ENCODE measurements around the gene MSANTD2. TPM values are rescaled to one million over a fixed set of nuclear protein-coding genes. Genes with fewer than 3 reads are reported as not detected.

The MSANTD2 gene
- total and polyA plus RNA-seq, 9 of the 15 experiments (the other 6 are each of a cell fraction or from before 2014, with no cell fraction given): 1.3 to 9.9 (median 5.3) TPM

GRCh38 chr11:124769806-124770774, 30.1 kb downstream of the MSANTD2 start (continued):
- TF ChIP-seq CUX1 (CRISPR knock-in tag; IDR thresholded peaks at IDR 0.05): no peak
- no peak for TF ChIP-seq ZNF253 (CRISPR knock-in tag; conservative IDR thresholded peaks at IDR 0.05)
- no peak for TF ChIP-seq STAG1 (CRISPR knock-in tag; IDR thresholded peaks at IDR 0.05; ENCODE audit: borderline replicate concordance)
- TF ChIP-seq PML (IDR thresholded peaks at IDR 0.05; ENCODE audit: low read length): no peak
- TF ChIP-seq E4F1 (CRISPR knock-in tag; IDR thresholded peaks at IDR 0.05; ENCODE audit: borderline replicate concordance): no peak
- TF ChIP-seq JUN (IDR thresholded peaks at IDR 0.05; ENCODE audit: borderline replicate concordance, low read depth, low read length): peak; percentile 64; the same call in 1 of the 2 replicates
- TF ChIP-seq JUN (CRISPR knock-in tag; IDR thresholded peaks at IDR 0.05; ENCODE audit: borderline replicate concordance): no peak
- TF ChIP-seq ZNF644 (tag; IDR thresholded peaks at IDR 0.05; ENCODE audit: low read depth): no peak
- no peak for TF ChIP-seq ZNF551 (CRISPR knock-in tag; IDR thresholded peaks at IDR 0.05)
- TF ChIP-seq NRF1 (conservative IDR thresholded peaks at IDR 0.05 in 1 of 2, IDR thresholded peaks at IDR 0.05 in 1 of 2): no peak
- no peak for TF ChIP-seq SIN3A (IDR thresholded peaks at IDR 0.05; ENCODE audit: borderline replicate concordance in 2 of 2, control insufficient read depth in 1 of 2, low read depth in 2 of 2, low read length in 2 of 2)
- TF ChIP-seq AFF1 (IDR thresholded peaks at IDR 0.05; ENCODE audit: low read depth in 1 of 2, partially characterized antibody in 2 of 2): peak in 1 of 2 experiments; percentile 64
